NCI-H345 (cell line): ENCODE data around the gene UBE2D2.

Experiments
- DNase-seq: peaks from one replicate; lab custom pipeline; 2025; lab: John Stamatoyannopoulos, UW

UBE2D2 gene

GRCh38 chr5:139648205-139649081 lies 87.3 kb downstream of the UBE2D2 start, which contains the start of gene CXXC5:
TSS of gene CXXC5 (plus strand) at chr5:139648349. CDS start at chr5:139680524, 32,175 bp downstream.
- DNase-seq = peak; percentile 83

GRCh38 chr5:139649082-139649991 lies 88.2 kb downstream of the UBE2D2 start:
- DNase-seq = no peak

GRCh38 chr5:139650031-139650688 lies 89.0 kb downstream of the UBE2D2 start:
- DNase-seq = no peak

- no peak for DNase-seq
Observed at GRCh38 chr5:139650689-139651042, 89.5 kb downstream of the UBE2D2 start.

GRCh38 chr5:139651043-139651834 lies 90.1 kb downstream of the UBE2D2 start:
- DNase-seq = no peak

- no peak for DNase-seq
Observed at GRCh38 chr5:139651853-139652787, 91.0 kb downstream of the UBE2D2 start.

GRCh38 chr5:139652788-139653241 lies 91.7 kb downstream of the UBE2D2 start:
- no peak for DNase-seq

GRCh38 chr5:139653616-139654015 lies 92.5 kb downstream of the UBE2D2 start:
- no peak for DNase-seq

- no peak for DNase-seq
Observed at GRCh38 chr5:139654464-139654863, 93.3 kb downstream of the UBE2D2 start.

- DNase-seq = no peak
Observed at GRCh38 chr5:139654871-139655491, 93.8 kb downstream of the UBE2D2 start.

- DNase-seq = no peak
Observed at GRCh38 chr5:139655727-139656271, 94.7 kb downstream of the UBE2D2 start.

- no peak for DNase-seq
Observed at GRCh38 chr5:139657363-139658321, 96.5 kb downstream of the UBE2D2 start.

GRCh38 chr5:139658501-139658927 lies 97.4 kb downstream of the UBE2D2 start:
- DNase-seq = no peak

- DNase-seq = no peak
Observed at GRCh38 chr5:139658928-139659667, 98.0 kb downstream of the UBE2D2 start.

GRCh38 chr5:139659695-139660101 lies 98.6 kb downstream of the UBE2D2 start:
- DNase-seq = no peak

GRCh38 chr5:139660105-139660922 lies 99.2 kb downstream of the UBE2D2 start:
- DNase-seq = no peak
